ENCODE measurements around the gene ALDH1L2.
"Not testable (repeated sequence)": the region's sequence is repeated elsewhere in the genome, so short reads cannot be mapped to it uniquely, and the experiment has no call there.

Gene ALDH1L2

GRCh38 chr12:105100207-105100985 lies 16.1 kb upstream of the ALDH1L2 start:
- Histone ChIP-seq H4K20me1 (ENCODE audit: insufficient read depth, low read length) (no peaks in the 10 kb centered on the region), H2AFZ (ENCODE audit: low read depth, low read length) (no peak overlapping the region), H3K36me3 (replicated peaks; ENCODE audit: low read depth, low read length) (no peaks in the 10 kb centered on the region), H3K27me3 (ENCODE audit: low read depth, low read length) (no peaks in the 10 kb centered on the region; the same call in 1 of the 2 replicates), H3K4me3 (ENCODE audit: low read length) (no peak overlapping the region), H3K27ac (ENCODE audit: low read length) (no peak overlapping the region), H3K4me2 (ENCODE audit: low read length) (no peak overlapping the region), H3K9me3 (ENCODE audit: insufficient read depth, low read length) (no peaks in the 10 kb centered on the region), H3K79me2 (ENCODE audit: low read length) (no peaks in the 10 kb centered on the region), H3K4me1 (ENCODE audit: low read length) (peaks cover 10% of the 10 kb centered on the region; the same call in 1 of the 2 replicates), H3K9ac (ENCODE audit: low read length) (no peak overlapping the region)
- TF ChIP-seq EZH2phosphoT487 (IDR thresholded peaks at IDR 0.05; ENCODE audit: low read depth), result no peak
- no peak for TF ChIP-seq CTCF (IDR thresholded peaks at IDR 0.05; ENCODE audit: low read depth, low read length)

- TF ChIP-seq EZH2phosphoT487 (IDR thresholded peaks at IDR 0.05; ENCODE audit: low read depth) (no peak), CTCF (IDR thresholded peaks at IDR 0.05; ENCODE audit: low read depth, low read length) (no peak)
- no peaks in the 10 kb centered on the region for H3K27me3 ChIP-seq (ENCODE audit: low read depth, low read length)
- H4K20me1 ChIP-seq (ENCODE audit: insufficient read depth, low read length), result no peaks in the 10 kb centered on the region
- H3K4me1 ChIP-seq (ENCODE audit: low read length), result peaks cover 10% of the 10 kb centered on the region; the same call in 1 of the 2 replicates
- no peaks in the 10 kb centered on the region for H3K9me3 ChIP-seq (ENCODE audit: insufficient read depth, low read length)
- no peaks in the 10 kb centered on the region for H3K79me2 ChIP-seq (ENCODE audit: low read length)
- H3K36me3 ChIP-seq (replicated peaks; ENCODE audit: low read depth, low read length), result no peaks in the 10 kb centered on the region
- H3K27ac ChIP-seq (ENCODE audit: low read length), result no peak overlapping the region
- H3K4me2 ChIP-seq (ENCODE audit: low read length), result peak overlapping the region; percentile 16; the same call in 1 of the 2 replicates
- H3K9ac ChIP-seq (ENCODE audit: low read length), result no peak overlapping the region
- H3K4me3 ChIP-seq (ENCODE audit: low read length), result no peak overlapping the region
- peak overlapping the region; percentile 65; the same call in 1 of the 2 replicates for H2AFZ ChIP-seq (ENCODE audit: low read depth, low read length)
Observed at GRCh38 chr12:105099356-105099755, 15.1 kb upstream of the ALDH1L2 start.

GRCh38 chr12:105095338-105095737 lies 11.1 kb upstream of the ALDH1L2 start:
- not testable (repeated sequence) for H3K36me3 ChIP-seq (replicated peaks; ENCODE audit: low read depth, low read length); H3K27ac ChIP-seq (ENCODE audit: low read length); H3K9me3 ChIP-seq (ENCODE audit: insufficient read depth, low read length); H3K4me3 ChIP-seq (ENCODE audit: low read length); H2AFZ ChIP-seq (ENCODE audit: low read depth, low read length); H3K9ac ChIP-seq (ENCODE audit: low read length); H4K20me1 ChIP-seq (ENCODE audit: insufficient read depth, low read length); H3K4me1 ChIP-seq (ENCODE audit: low read length); H3K79me2 ChIP-seq (ENCODE audit: low read length); H3K4me2 ChIP-seq (ENCODE audit: low read length)
- peaks cover 11% of the 10 kb centered on the region for H3K27me3 ChIP-seq (ENCODE audit: low read depth, low read length)

GRCh38 chr12:105092336-105092735 lies 8.1 kb upstream of the ALDH1L2 start:
- no peak for TF ChIP-seq CTCF (IDR thresholded peaks at IDR 0.05; ENCODE audit: low read depth, low read length)
- TF ChIP-seq EZH2phosphoT487 (IDR thresholded peaks at IDR 0.05; ENCODE audit: low read depth), result no peak
- H4K20me1 ChIP-seq (ENCODE audit: insufficient read depth, low read length), result no peaks in the 10 kb centered on the region
- no peak overlapping the region for H3K4me2 ChIP-seq (ENCODE audit: low read length)
- H3K27me3 ChIP-seq (ENCODE audit: low read depth, low read length), result peaks cover 11% of the 10 kb centered on the region
- H3K79me2 ChIP-seq (ENCODE audit: low read length), result no peaks in the 10 kb centered on the region
- no peak overlapping the region for H3K27ac ChIP-seq (ENCODE audit: low read length)
- no peaks in the 10 kb centered on the region for H3K36me3 ChIP-seq (replicated peaks; ENCODE audit: low read depth, low read length)
- H3K4me3 ChIP-seq (ENCODE audit: low read length), result no peak overlapping the region
- no peak overlapping the region for H2AFZ ChIP-seq (ENCODE audit: low read depth, low read length)
- H3K9me3 ChIP-seq (ENCODE audit: insufficient read depth, low read length), result no peaks in the 10 kb centered on the region
- H3K9ac ChIP-seq (ENCODE audit: low read length), result no peak overlapping the region
- H3K4me1 ChIP-seq (ENCODE audit: low read length), result no peaks in the 10 kb centered on the region

Measured in OCI-LY3 (cell line).